ENCODE results near the gene TAC3. TPM values are rescaled to one million over a fixed set of nuclear protein-coding genes. Genes with fewer than 3 reads are reported as not detected.
"Not testable (repeated sequence)": the region's sequence is repeated elsewhere in the genome, so short reads cannot be mapped to it uniquely, and the experiment has no call there.

Gene TAC3
- total and polyA plus RNA-seq, 2 of the 4 experiments (the other 2 are of a cell fraction) = 0.94 TPM; not detected in 1

DNA sequence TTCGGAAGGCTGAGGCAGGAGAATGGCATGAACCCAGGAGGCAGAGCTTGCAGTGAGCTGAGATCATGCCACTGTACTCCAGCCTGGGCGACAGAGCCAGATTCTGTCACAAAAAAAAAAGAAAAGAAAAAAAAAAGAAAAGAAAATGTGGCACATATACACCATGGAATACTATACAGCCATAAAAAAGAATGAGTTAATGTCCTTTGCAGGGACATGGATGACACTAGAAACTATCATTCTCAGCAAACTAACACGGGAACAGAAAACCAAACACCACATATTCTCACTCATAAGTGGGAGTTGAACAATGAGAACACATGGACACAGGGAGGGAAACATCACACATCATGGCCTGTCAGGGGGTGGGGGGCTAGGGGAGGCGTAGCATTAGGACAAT, 39.0 kb downstream of the TAC3 start:
- intact Hi-C loops (cut with micrococcal nuclease) = not testable (repeated sequence)

DNA sequence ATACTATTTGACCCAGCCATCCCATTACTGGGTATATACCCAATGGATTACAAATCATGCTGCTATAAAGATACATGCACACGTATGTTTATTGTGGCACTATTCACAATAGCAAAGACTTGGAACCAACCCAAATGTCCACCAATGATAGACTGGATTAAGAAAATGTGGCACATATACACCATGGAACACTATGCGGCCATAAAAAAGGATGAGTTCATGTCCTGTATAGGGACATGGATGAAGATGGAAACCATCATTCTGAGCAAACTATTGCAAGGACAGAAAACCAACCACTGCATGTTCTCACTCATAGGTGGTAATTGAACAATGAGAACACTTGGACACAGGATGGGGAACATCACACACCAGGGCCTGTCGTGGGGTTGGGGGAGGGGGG, 42.1 kb downstream of the TAC3 start:
- POLR2A ChIA-PET (ENCODE audit: unreplicated experiment); H2AK5ac ChIP-seq (ENCODE audit: low read depth, low read length); H3K9me3 ChIP-seq (ENCODE audit: control insufficient read depth, insufficient read depth, low read length); H3K27me3 ChIP-seq (ENCODE audit: control insufficient read depth, insufficient read depth, low read length); DNase-seq; H4K91ac ChIP-seq (ENCODE audit: insufficient read depth, low read depth, low read length); H3K36me3 ChIP-seq (ENCODE audit: control insufficient read depth, insufficient read depth, low read length); H3K4me3 ChIP-seq (ENCODE audit: insufficient read depth, low read depth, low read length); H3K9ac ChIP-seq (ENCODE audit: low read depth, low read length); ATAC-seq (ENCODE audit: low read depth); BruUV-seq (replicated peaks); H2BK5ac ChIP-seq (ENCODE audit: low read depth, low read length, poor library complexity, severe bottlenecking); dilution Hi-C loops (cut with HindIII; ENCODE audit: low sequenced_read_pairs, unreplicated experiment); H3K56ac ChIP-seq (ENCODE audit: extremely low read depth, insufficient read depth, low read length); H3K4ac ChIP-seq (ENCODE audit: low read depth, low read length); H2BK20ac ChIP-seq (ENCODE audit: low read depth, low read length); H2AFZ ChIP-seq (replicated peaks; ENCODE audit: low read length, poor library complexity); in situ Hi-C loops (cut with MboI; ENCODE audit: low sequenced_read_pairs); H3K14ac ChIP-seq (replicated peaks; ENCODE audit: low read depth, low read length); H3K27ac ChIP-seq (ENCODE audit: insufficient read depth, low read length); H3K79me1 ChIP-seq (ENCODE audit: low read depth in 1 of 2, low read length in 2 of 2); H2BK15ac ChIP-seq (ENCODE audit: low read depth, low read length); H3K23ac ChIP-seq (ENCODE audit: low read depth, low read length); H4K20me1 ChIP-seq (ENCODE audit: insufficient read depth, low read length); CTCF ChIA-PET; H4K8ac ChIP-seq (ENCODE audit: low read depth in 2 of 2, low read length in 2 of 2); H3K4me2 ChIP-seq (ENCODE audit: low read depth, low read length); H4K5ac ChIP-seq (ENCODE audit: low read depth, low read length); H2AK9ac ChIP-seq (replicated peaks; ENCODE audit: low read depth, low read length, poor library complexity); H3K9me1 ChIP-seq (ENCODE audit: insufficient read depth, low read length); H3K4me1 ChIP-seq (ENCODE audit: control insufficient read depth, insufficient read depth, low read length); H3K18ac ChIP-seq (ENCODE audit: low read depth, low read length); intact Hi-C loops (cut with micrococcal nuclease); H2BK120ac ChIP-seq (ENCODE audit: low read depth, low read length): not testable (repeated sequence)
- WGBS, 2 experiments (ENCODE audit: extremely low coverage in 2 of 2, insufficient read length in 1 of 2) = no CpG with 5 or more reads among the region's 3 CpGs

More for the DNA sequence above, 39.0 kb downstream of the TAC3 start:
- H2AK5ac ChIP-seq (ENCODE audit: low read depth, low read length); H3K56ac ChIP-seq (ENCODE audit: extremely low read depth, insufficient read depth, low read length); H4K20me1 ChIP-seq (ENCODE audit: insufficient read depth, low read length); H3K9me3 ChIP-seq (ENCODE audit: control insufficient read depth, insufficient read depth, low read length); H3K23ac ChIP-seq (ENCODE audit: low read depth, low read length); H2BK5ac ChIP-seq (ENCODE audit: low read depth, low read length, poor library complexity, severe bottlenecking); H2BK20ac ChIP-seq (ENCODE audit: low read depth, low read length); POLR2A ChIA-PET (ENCODE audit: unreplicated experiment); H3K9me1 ChIP-seq (ENCODE audit: insufficient read depth, low read length); H3K36me3 ChIP-seq (ENCODE audit: control insufficient read depth, insufficient read depth, low read length); H4K91ac ChIP-seq (ENCODE audit: insufficient read depth, low read depth, low read length); H3K79me1 ChIP-seq (ENCODE audit: low read depth in 1 of 2, low read length in 2 of 2); H2BK120ac ChIP-seq (ENCODE audit: low read depth, low read length); H3K4ac ChIP-seq (ENCODE audit: low read depth, low read length); H3K18ac ChIP-seq (ENCODE audit: low read depth, low read length); H3K27ac ChIP-seq (ENCODE audit: insufficient read depth, low read length); H3K27me3 ChIP-seq (ENCODE audit: control insufficient read depth, insufficient read depth, low read length); H3K14ac ChIP-seq (replicated peaks; ENCODE audit: low read depth, low read length); H3K4me3 ChIP-seq (ENCODE audit: insufficient read depth, low read depth, low read length); H4K8ac ChIP-seq (ENCODE audit: low read depth in 2 of 2, low read length in 2 of 2); BruUV-seq (replicated peaks); H2AK9ac ChIP-seq (replicated peaks; ENCODE audit: low read depth, low read length, poor library complexity); H4K5ac ChIP-seq (ENCODE audit: low read depth, low read length); H3K4me2 ChIP-seq (ENCODE audit: low read depth, low read length); dilution Hi-C loops (cut with HindIII; ENCODE audit: low sequenced_read_pairs, unreplicated experiment); DNase-seq; H3K4me1 ChIP-seq (ENCODE audit: control insufficient read depth, insufficient read depth, low read length); H3K9ac ChIP-seq (ENCODE audit: low read depth, low read length); H2BK15ac ChIP-seq (ENCODE audit: low read depth, low read length); H2AFZ ChIP-seq (replicated peaks; ENCODE audit: low read length, poor library complexity); ATAC-seq (ENCODE audit: low read depth): not testable (repeated sequence)
- CTCF ChIA-PET = interaction anchor here (0.7 kb wide), 1 partner anchor 15 kb away, joined by 3 read pairs; no protein-coding TSS in a partner anchor
- WGBS, 2 experiments (ENCODE audit: extremely low coverage in 2 of 2, insufficient read length in 1 of 2) = no CpG with 5 or more reads among the region's 4 CpGs
- in situ Hi-C loops (cut with MboI; ENCODE audit: low sequenced_read_pairs) = loop anchor here (25.0 kb wide), 1 partner anchor 465 kb away; the partner anchor contains the start of gene RBMS2
